Muscle layer of colon (tissue), 2 donors: Measurements from ENCODE around the gene SOX9.
A peak's percentile ranks its signal among the peaks of the same experiment; 100 is the strongest.
"Not testable (repeated sequence)": the region's sequence is repeated elsewhere in the genome, so short reads cannot be mapped to it uniquely, and the experiment has no call there.

Source experiments
- H3K27ac ChIP-seq: one replicate; pipeline ENCODE4 v1.7.0; 2013; ENCODE audit warnings: low read depth, mild to moderate bottlenecking, low read length, moderate library complexity
- H3K27me3 ChIP-seq, 2 donors: one replicate each; pipeline ENCODE4 v1.7.0; 2013; ENCODE audit warnings: low read length in 2 of 2, mild to moderate bottlenecking in 2 of 2; ENCODE audit not compliant: insufficient read depth in 2 of 2, control insufficient read depth in 1 of 2
- H3K36me3 ChIP-seq: one replicate; pipeline ENCODE4 v1.7.0; 2013; ENCODE audit warnings: mild to moderate bottlenecking, low read length; ENCODE audit not compliant: insufficient read depth
- H3K4me1 ChIP-seq: one replicate; pipeline ENCODE4 v1.7.0; 2013; ENCODE audit warnings: mild to moderate bottlenecking, low read length; ENCODE audit not compliant: insufficient read depth
- H3K4me3 ChIP-seq, 2 donors: one replicate each; pipeline ENCODE4 v1.7.0; 2013; ENCODE audit warnings: low read length in 2 of 2, low read depth in 1 of 2, mild to moderate bottlenecking in 1 of 2, moderate library complexity in 1 of 2
- H3K9ac ChIP-seq: one replicate; pipeline ENCODE4 v1.7.0; 2013; ENCODE audit warnings: low read length
- H3K9me3 ChIP-seq: one replicate; pipeline ENCODE4 v1.7.0; 2013; ENCODE audit warnings: mild to moderate bottlenecking, low read length
- donor health status: abdominal sarcoma.
- donor health status: Adenocarcinoma of cecum.

The SOX9 gene

GRCh38 chr17:72111926-72112325 is 8.9 kb upstream of the SOX9 start:
- not testable (repeated sequence) for H3K4me1 ChIP-seq, H3K36me3 ChIP-seq, H3K4me3 ChIP-seq, H3K9me3 ChIP-seq, H3K27ac ChIP-seq, H3K9ac ChIP-seq
- peaks cover 17% of the 10 kb centered on the region in 2 donors for H3K27me3 ChIP-seq

- Histone ChIP-seq H3K9ac (no peak overlapping the region), H3K4me1 (peaks cover 15% of the 10 kb centered on the region), H3K27ac (no peak overlapping the region), H3K27me3 (peaks cover 33 to 35% of the 10 kb centered on the region in 2 donors), H3K9me3 (peaks cover 3% of the 10 kb centered on the region), H3K4me3 (no peak overlapping the region), H3K36me3 (no peaks in the 10 kb centered on the region)
These were observed 7.1 kb upstream of the SOX9 start for GRCh38 chr17:72113751-72114150.

- Histone ChIP-seq H3K27ac (no peak overlapping the region), H3K4me1 (peaks cover 24% of the 10 kb centered on the region), H3K9ac (no peak overlapping the region), H3K4me3 (no peak overlapping the region), H3K27me3 (peaks cover 33 to 40% of the 10 kb centered on the region in 2 donors), H3K36me3 (no peaks in the 10 kb centered on the region), H3K9me3 (peaks cover 3% of the 10 kb centered on the region)
These were observed 4.9 kb upstream of the SOX9 start for GRCh38 chr17:72115781-72116525.

- Histone ChIP-seq H3K4me3 (peak overlapping the region; percentile 12 to 62), H3K9ac (no peak overlapping the region), H3K9me3 (peaks cover 3% of the 10 kb centered on the region), H3K27ac (no peak overlapping the region), H3K36me3 (no peaks in the 10 kb centered on the region), H3K4me1 (peaks cover 24% of the 10 kb centered on the region), H3K27me3 (peaks cover 33 to 50% of the 10 kb centered on the region in 2 donors)
These were observed 3.9 kb upstream of the SOX9 start for GRCh38 chr17:72116661-72117521.

- H3K27ac ChIP-seq: no peak overlapping the region
- peaks cover 24% of the 10 kb centered on the region for H3K4me1 ChIP-seq
- peaks cover 33 to 58% of the 10 kb centered on the region in 2 donors for H3K27me3 ChIP-seq
- peaks cover 3% of the 10 kb centered on the region for H3K9me3 ChIP-seq
- H3K4me3 ChIP-seq: peak overlapping the region; percentile 12 to 62
- no peaks in the 10 kb centered on the region for H3K36me3 ChIP-seq
- no peak overlapping the region for H3K9ac ChIP-seq
These were observed 3.1 kb upstream of the SOX9 start for GRCh38 chr17:72117535-72118334.

GRCh38 chr17:72118335-72119076 is 2.3 kb upstream of the SOX9 start:
- H3K4me1 ChIP-seq: peaks cover 24% of the 10 kb centered on the region
- no peak overlapping the region for H3K9ac ChIP-seq
- peak overlapping the region; percentile 12 to 62 for H3K4me3 ChIP-seq
- H3K36me3 ChIP-seq: no peaks in the 10 kb centered on the region
- no peak overlapping the region for H3K27ac ChIP-seq
- H3K27me3 ChIP-seq: peaks cover 33 to 65% of the 10 kb centered on the region in 2 donors
- H3K9me3 ChIP-seq: peaks cover 3% of the 10 kb centered on the region

GRCh38 chr17:72119077-72119872 is 1.5 kb upstream of the SOX9 start:
- Histone ChIP-seq H3K9ac (no peak overlapping the region), H3K9me3 (peaks cover 3% of the 10 kb centered on the region), H3K27ac (no peak overlapping the region), H3K27me3 (peaks cover 30 to 66% of the 10 kb centered on the region in 2 donors), H3K36me3 (no peaks in the 10 kb centered on the region), H3K4me3 (peak overlapping the region in 1 of 2 donors; percentile 61), H3K4me1 (peaks cover 24% of the 10 kb centered on the region)

- Histone ChIP-seq H3K27ac (no peak overlapping the region), H3K36me3 (no peaks in the 10 kb centered on the region), H3K9me3 (peaks cover 3% of the 10 kb centered on the region), H3K4me1 (peaks cover 24% of the 10 kb centered on the region), H3K27me3 (peaks cover 27 to 66% of the 10 kb centered on the region in 2 donors), H3K9ac (no peak overlapping the region), H3K4me3 (peak overlapping the region; percentile 41 to 61)
These were observed 763 bp upstream of the SOX9 start for GRCh38 chr17:72119873-72120641.

- no peaks in the 10 kb centered on the region for H3K36me3 ChIP-seq
- H3K27me3 ChIP-seq: peaks cover 21 to 54% of the 10 kb centered on the region in 2 donors
- H3K9me3 ChIP-seq: peaks cover 3% of the 10 kb centered on the region
- H3K27ac ChIP-seq: peak overlapping the region; percentile 24
- H3K4me1 ChIP-seq: peaks cover 24% of the 10 kb centered on the region
- H3K4me3 ChIP-seq: peak overlapping the region; percentile 52 to 63
- no peak overlapping the region for H3K9ac ChIP-seq
These were observed 567 bp downstream of the SOX9 start for GRCh38 chr17:72121164-72122009.
